Measurements from ENCODE around the gene TARBP2.
"Not testable (repeated sequence)": the region's sequence is repeated elsewhere in the genome, so short reads cannot be mapped to it uniquely, and the experiment has no call there.

TARBP2 gene

GRCh38 chr12:53476769-53477209 is 24.3 kb upstream of the TARBP2 start:
- no peak for DNase-seq

- DNase-seq, result no peak
Observed at GRCh38 chr12:53478865-53479264, 22.2 kb upstream of the TARBP2 start.

- no peak for DNase-seq
Observed at GRCh38 chr12:53479331-53479730, 21.8 kb upstream of the TARBP2 start.

GRCh38 chr12:53480491-53481442 is 20.3 kb upstream of the TARBP2 start:
- DNase-seq, result no peak

- DNase-seq, result not testable (repeated sequence)
Observed at GRCh38 chr12:53481458-53481857, 19.6 kb upstream of the TARBP2 start.

GRCh38 chr12:53481939-53482586 is 19.0 kb upstream of the TARBP2 start:
- DNase-seq, result no peak

- DNase-seq, result no peak
Observed at GRCh38 chr12:53482626-53483168, 18.4 kb upstream of the TARBP2 start.

GRCh38 chr12:53483225-53483978 is 17.7 kb upstream of the TARBP2 start:
- no peak for DNase-seq

GRCh38 chr12:53483979-53484377 is 17.1 kb upstream of the TARBP2 start:
- DNase-seq, result no peak

- DNase-seq, result no peak
Observed at GRCh38 chr12:53484686-53485575, 16.2 kb upstream of the TARBP2 start.

GRCh38 chr12:53485955-53486735 is 14.9 kb upstream of the TARBP2 start:
- DNase-seq, result no peak

- no peak for DNase-seq
Observed at GRCh38 chr12:53486736-53487487, 14.2 kb upstream of the TARBP2 start.

GRCh38 chr12:53489242-53489864 is 11.7 kb upstream of the TARBP2 start:
- no peak for DNase-seq

- DNase-seq, result no peak
Observed at GRCh38 chr12:53492188-53492587, 8.9 kb upstream of the TARBP2 start.

- DNase-seq, result peak; percentile 84
Observed at GRCh38 chr12:53492830-53493609, 8.1 kb upstream of the TARBP2 start.

- no peak for DNase-seq
Observed at GRCh38 chr12:53493610-53494391, 7.3 kb upstream of the TARBP2 start.

GRCh38 chr12:53495903-53496751 is 5.0 kb upstream of the TARBP2 start:
- DNase-seq, result peak; percentile 51

Measured in GDM1 (cell line).